KMS-11 (cell line): ENCODE data around the gene MOSMO.

Experiments used
- H2AFZ ChIP-seq: fragments of 200-600 bp; sonication (generic); 2 replicates; pipeline ENCODE4 v1.6.1; 2016; ENCODE audit warnings: antibody characterized with exemption, mixed run types, low read depth
- H3K27ac ChIP-seq: fragments of 200-600 bp; sonication (generic); 2 replicates; pipeline ENCODE4 v1.6.1; 2016; ENCODE audit warnings: mild to moderate bottlenecking, mixed run types
- H3K27me3 ChIP-seq: fragments of 200-600 bp; sonication (generic); 2 replicates; pipeline ENCODE4 v1.6.1; 2017; ENCODE audit warnings: mild to moderate bottlenecking, low read depth, mixed run types, moderate library complexity; ENCODE audit not compliant: insufficient read depth
- H3K36me3 ChIP-seq: fragments of 200-600 bp; sonication (generic); 2 replicates; pipeline ENCODE4 v1.6.1; 2017; ENCODE audit warnings: mild to moderate bottlenecking, mixed run types; ENCODE audit not compliant: insufficient read depth
- H3K4me1 ChIP-seq: fragments of 200-600 bp; sonication (generic); 2 replicates; pipeline ENCODE4 v1.6.1; 2016; ENCODE audit warnings: mild to moderate bottlenecking, low read depth, mixed run types; ENCODE audit not compliant: poor library complexity, severe bottlenecking
- H3K4me2 ChIP-seq: fragments of 200-600 bp; sonication (generic); 2 replicates; pipeline ENCODE4 v1.7.0; 2016; ENCODE audit warnings: mild to moderate bottlenecking, mixed run types
- H3K4me3 ChIP-seq: fragments of 200-600 bp; sonication (generic); IDR thresholded peaks from 2 replicates; pipeline ENCODE4 v1.6.1; 2017; ENCODE audit warnings: low read depth, low read length, mixed read lengths; ENCODE audit not compliant: insufficient read depth
- H3K79me2 ChIP-seq: fragments of 200-600 bp; sonication (generic); 2 replicates; pipeline ENCODE4 v1.6.1; 2016; ENCODE audit warnings: low read depth, mixed run types; ENCODE audit not compliant: insufficient read depth
- H3K9ac ChIP-seq: fragments of 200-600 bp; sonication (generic); 2 replicates; pipeline ENCODE4 v1.6.1; 2016; ENCODE audit warnings: mild to moderate bottlenecking, mixed run types
- H4K20me1 ChIP-seq: fragments of 200-600 bp; sonication (generic); 2 replicates; pipeline ENCODE4 v1.6.1; 2016; ENCODE audit warnings: mild to moderate bottlenecking, mixed run types; ENCODE audit not compliant: insufficient read depth
- TF ChIP-seq, protein P1 (sequence below): fragments of 200-600 bp; sonication (generic); conservative IDR thresholded peaks from 2 replicates; pipeline ENCODE4 v1.6.1; 2017; ENCODE audit warnings: low read depth, mild to moderate bottlenecking, antibody characterized with exemption, low read length, moderate library complexity, mixed read lengths

Gene MOSMO

DNA sequence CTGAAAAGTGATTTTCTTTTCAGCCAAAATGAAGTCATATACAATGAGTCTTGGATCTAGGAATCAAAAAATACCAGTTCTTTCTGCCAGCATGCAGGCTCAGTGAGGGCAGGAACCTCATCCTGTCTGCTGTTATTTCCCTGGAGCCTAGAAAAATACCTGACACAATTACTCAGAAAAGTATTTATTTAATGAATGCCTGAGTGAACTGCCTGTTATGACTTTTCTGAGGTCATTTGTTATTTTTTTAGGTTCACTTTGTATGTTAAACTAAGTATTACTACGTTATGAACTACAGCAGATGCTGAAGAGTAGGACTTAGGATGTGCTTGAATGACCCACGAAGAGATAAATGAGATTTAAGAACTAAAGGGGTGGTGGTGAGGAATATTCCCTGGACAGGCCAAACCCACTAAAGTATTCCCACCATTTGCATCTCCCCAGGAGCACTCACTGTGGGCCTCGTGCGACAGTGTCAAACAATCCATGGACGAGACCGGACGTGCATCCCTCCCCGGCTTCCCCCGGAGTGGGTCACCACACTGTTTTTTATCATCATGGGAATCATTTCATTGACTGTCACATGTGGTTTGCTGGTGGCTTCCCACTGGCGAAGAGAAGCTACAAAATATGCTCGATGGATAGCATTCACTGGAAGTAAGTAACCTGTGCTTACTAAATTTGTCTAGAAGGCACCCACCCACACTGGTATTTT, 67.3 kb downstream of the MOSMO start:
- H3K9ac ChIP-seq: no peak overlapping the region
- TF ChIP-seq, protein P1, sequence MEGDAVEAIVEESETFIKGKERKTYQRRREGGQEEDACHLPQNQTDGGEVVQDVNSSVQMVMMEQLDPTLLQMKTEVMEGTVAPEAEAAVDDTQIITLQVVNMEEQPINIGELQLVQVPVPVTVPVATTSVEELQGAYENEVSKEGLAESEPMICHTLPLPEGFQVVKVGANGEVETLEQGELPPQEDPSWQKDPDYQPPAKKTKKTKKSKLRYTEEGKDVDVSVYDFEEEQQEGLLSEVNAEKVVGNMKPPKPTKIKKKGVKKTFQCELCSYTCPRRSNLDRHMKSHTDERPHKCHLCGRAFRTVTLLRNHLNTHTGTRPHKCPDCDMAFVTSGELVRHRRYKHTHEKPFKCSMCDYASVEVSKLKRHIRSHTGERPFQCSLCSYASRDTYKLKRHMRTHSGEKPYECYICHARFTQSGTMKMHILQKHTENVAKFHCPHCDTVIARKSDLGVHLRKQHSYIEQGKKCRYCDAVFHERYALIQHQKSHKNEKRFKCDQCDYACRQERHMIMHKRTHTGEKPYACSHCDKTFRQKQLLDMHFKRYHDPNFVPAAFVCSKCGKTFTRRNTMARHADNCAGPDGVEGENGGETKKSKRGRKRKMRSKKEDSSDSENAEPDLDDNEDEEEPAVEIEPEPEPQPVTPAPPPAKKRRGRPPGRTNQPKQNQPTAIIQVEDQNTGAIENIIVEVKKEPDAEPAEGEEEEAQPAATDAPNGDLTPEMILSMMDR: no peak
- H3K79me2 ChIP-seq: no peaks in the 10 kb centered on the region
- H3K4me1 ChIP-seq: no peaks in the 10 kb centered on the region
- no peaks in the 10 kb centered on the region for H3K36me3 ChIP-seq
- no peak overlapping the region for H3K4me3 ChIP-seq
- no peak overlapping the region for H3K4me2 ChIP-seq
- H4K20me1 ChIP-seq: no peaks in the 10 kb centered on the region
- no peak overlapping the region for H2AFZ ChIP-seq
- H3K27me3 ChIP-seq: no peaks in the 10 kb centered on the region
- no peak overlapping the region for H3K27ac ChIP-seq

DNA sequence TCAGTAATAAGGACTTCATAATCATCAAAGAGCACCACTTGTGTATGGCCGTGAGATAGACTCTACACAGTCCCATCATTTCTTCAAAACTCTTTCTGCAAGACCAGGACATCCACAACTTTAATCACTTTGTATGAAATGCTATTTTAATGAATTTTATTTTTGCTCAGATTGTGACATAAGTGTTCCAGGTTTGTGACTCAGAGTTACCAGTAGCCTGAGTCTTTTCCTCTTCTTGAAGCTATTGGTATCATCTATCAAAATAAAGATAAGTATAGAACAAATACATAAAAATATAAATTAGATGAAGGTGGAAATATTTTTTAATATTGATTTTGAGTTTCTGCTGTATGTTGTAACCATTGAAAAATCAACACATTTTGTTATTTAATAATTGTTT, 67.9 kb downstream of the MOSMO start:
- Histone ChIP-seq H3K27ac (no peak overlapping the region), H3K27me3 (no peaks in the 10 kb centered on the region), H3K4me2 (no peak overlapping the region), H3K79me2 (no peaks in the 10 kb centered on the region), H3K4me3 (no peak overlapping the region), H2AFZ (no peak overlapping the region), H3K36me3 (no peaks in the 10 kb centered on the region), H3K4me1 (no peaks in the 10 kb centered on the region), H3K9ac (no peak overlapping the region), H4K20me1 (no peaks in the 10 kb centered on the region)
- TF ChIP-seq, protein P1: no peak

DNA sequence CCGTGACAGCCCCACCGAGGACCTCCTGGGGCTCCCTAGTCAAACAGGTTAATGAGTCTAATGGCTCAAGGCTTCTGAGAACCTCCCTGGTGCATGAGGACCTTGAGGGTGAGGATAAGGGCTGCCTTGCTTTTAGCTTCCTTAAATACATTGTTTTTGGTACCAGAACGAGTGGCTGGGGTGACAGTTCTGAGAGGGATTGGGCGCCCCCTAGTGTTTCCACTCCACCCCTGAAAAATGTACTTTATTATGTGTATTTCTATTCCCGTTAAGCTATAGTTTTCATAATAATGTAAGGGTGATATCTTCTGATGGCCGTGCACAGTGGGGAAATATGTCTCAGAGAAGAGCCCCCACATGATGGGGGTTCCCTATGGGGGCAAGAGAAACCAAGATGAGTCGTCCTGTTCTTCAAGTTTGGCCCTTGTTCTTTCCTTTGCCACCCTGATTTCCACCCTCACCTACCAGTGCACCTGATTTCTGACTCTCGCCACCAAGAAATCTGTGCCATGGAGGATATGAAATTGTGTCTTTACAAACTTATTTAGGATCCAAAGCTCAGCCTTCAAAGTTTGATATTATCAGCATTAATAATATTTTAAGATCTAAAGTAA, 69.9 kb downstream of the MOSMO start:
- no peaks in the 10 kb centered on the region for H3K36me3 ChIP-seq
- H3K9ac ChIP-seq: no peak overlapping the region
- TF ChIP-seq, protein P1: peak; percentile 99
- no peaks in the 10 kb centered on the region for H3K79me2 ChIP-seq
- no peaks in the 10 kb centered on the region for H3K4me1 ChIP-seq
- no peak overlapping the region for H2AFZ ChIP-seq
- no peak overlapping the region for H3K4me2 ChIP-seq
- H3K4me3 ChIP-seq: no peak overlapping the region
- no peak overlapping the region for H3K27ac ChIP-seq
- no peaks in the 10 kb centered on the region for H4K20me1 ChIP-seq
- no peaks in the 10 kb centered on the region for H3K27me3 ChIP-seq

DNA sequence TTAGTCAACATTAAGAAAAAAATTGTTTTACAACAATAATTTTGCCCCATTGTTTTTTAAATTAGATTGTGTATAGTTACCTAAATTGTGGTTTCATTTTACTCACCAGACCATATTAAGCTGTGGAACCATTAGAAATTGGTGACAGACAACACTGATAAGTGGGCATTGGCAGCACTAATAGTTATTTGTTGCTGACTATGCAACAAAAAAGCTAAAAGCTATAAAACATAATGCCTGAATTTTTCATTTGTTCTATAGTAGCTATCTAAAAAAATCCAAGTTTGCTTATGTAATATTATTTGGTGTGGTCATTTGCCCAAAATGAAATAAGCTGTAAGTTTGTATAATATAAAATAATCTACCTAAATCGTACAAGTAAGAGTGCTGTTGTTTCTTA, 70.7 kb downstream of the MOSMO start:
- H3K9ac ChIP-seq: no peak overlapping the region
- TF ChIP-seq, protein P1: no peak
- H4K20me1 ChIP-seq: no peaks in the 10 kb centered on the region
- H3K79me2 ChIP-seq: no peaks in the 10 kb centered on the region
- H3K4me2 ChIP-seq: no peak overlapping the region
- no peaks in the 10 kb centered on the region for H3K27me3 ChIP-seq
- no peak overlapping the region for H3K4me3 ChIP-seq
- H2AFZ ChIP-seq: no peak overlapping the region
- H3K4me1 ChIP-seq: no peaks in the 10 kb centered on the region
- no peaks in the 10 kb centered on the region for H3K36me3 ChIP-seq
- no peak overlapping the region for H3K27ac ChIP-seq
